Heart left ventricle (tissue), 16 donors: ENCODE measurements around the gene ARL13A. TPM values are rescaled to one million over a fixed set of nuclear protein-coding genes. Genes with fewer than 3 reads are reported as not detected.

Source experiments
- ATAC-seq, 4 donors: fragments of 200-7000 bp; cut with Tn5 transposase; one replicate each; pipeline ENCODE4 v1.9.1; 2020 to 2022; ENCODE audit warnings: moderate library complexity in 4 of 4, mild to moderate bottlenecking in 3 of 4, moderate number of reproducible peaks in 1 of 4
- DNase-seq, 5 donors: peaks; one replicate each; pipeline ENCODE4 v3.0.0-alpha.2; 2020
- H3K27ac ChIP-seq, 12 donors: fragments of 200-600 bp; sonication (generic) in 4 of 12; one replicate each; pipeline versions ENCODE4 v1.5.0 to v1.8.0; 2016 to 2022; ENCODE audit warnings: mild to moderate bottlenecking in 2 of 12
- H3K27me3 ChIP-seq, 9 donors: fragments of 200-600 bp; sonication (generic) in 2 of 9; one replicate each; pipeline versions ENCODE4 v1.5.1 to v1.8.0; 2016 to 2022; ENCODE audit warnings: mild to moderate bottlenecking in 3 of 9
- H3K36me3 ChIP-seq, 9 donors: fragments of 200-600 bp; sonication (generic) in 2 of 9; one replicate each; pipeline versions ENCODE4 v1.5.0 to v1.8.0; 2018 to 2022; ENCODE audit warnings: mild to moderate bottlenecking in 2 of 9
- H3K4me1 ChIP-seq, 12 donors: fragments of 200-600 bp; sonication (generic) in 4 of 12; one replicate each; pipeline versions ENCODE4 v1.5.0 to v1.8.0; 2016 to 2022; ENCODE audit warnings: mild to moderate bottlenecking in 3 of 12
- H3K4me3 ChIP-seq, 12 donors: fragments of 200-600 bp; sonication (generic) in 4 of 12; one replicate each; pipeline versions ENCODE4 v1.5.0 to v1.8.0; 2017 to 2022; ENCODE audit warnings: mild to moderate bottlenecking in 9 of 12, moderate library complexity in 4 of 12
- H3K9me3 ChIP-seq, 12 donors: fragments of 200-600 bp; sonication (generic) in 4 of 12; one replicate each; pipeline versions ENCODE4 v1.5.0 to v1.8.0; 2016 to 2022; ENCODE audit warnings: mild to moderate bottlenecking in 1 of 12
- CTCF ChIP-seq, 12 donors: fragments of 200-600 bp; sonication (generic) in 4 of 12; IDR thresholded peaks; one replicate each; pipeline versions ENCODE4 v1.5.0 to v1.8.0; 2018 to 2022; ENCODE audit warnings: antibody characterized with exemption in 12 of 12, mild to moderate bottlenecking in 5 of 12
- POLR2A ChIP-seq, 2 donors: fragments of 450-650 bp; IDR thresholded peaks; one replicate each; pipeline ENCODE4 v1.6.1; 2017; ENCODE audit warnings: antibody characterized with exemption in 2 of 2, mild to moderate bottlenecking in 2 of 2, moderate library complexity in 2 of 2
- WGBS, 4 donors: extraction: QIAGEN DNeasy Blood & Tissue Kit in 2 of 4; methylation state at CpG; one replicate each; pipeline versions ENCODE4 v1.1.5 to v1.1.7; 2013 to 2018; 5-methylcytosine and 5-hydroxymethylcytosine counted together
- intact Hi-C, 10 donors: fragments of 100-400 bp; cut with DNase I; formaldehyde crosslinking; loops; one replicate each; pipeline versions ENCODE4 v1.11.1 to v1.14.2; 2022
- polyA plus RNA-seq, 2 donors: library from polyadenylated mRNA; stranded (reverse); fragments of 200-250 nt; gene quantifications; one replicate each; pipeline ENCODE4 v1.2.3, GENCODE V29; 2013
- total RNA-seq, 9 donors: library from RNA; depleted of rRNA in 2 of 9; stranded (reverse); fragments of >200 nt in 2 of 9; fragmentation: NEBNext Ultra II Directional in 3 of 9; extraction: Animal tissue kit (Norgen Biotek cat#: 25700) in 3 of 9; gene quantifications; one replicate each; pipeline versions ENCODE4 v1.1.0 to v1.2.4, GENCODE V29; 2016 to 2023
- donor health status: ischemic (EF 13 %, LVEDD 7.1; RV severe dilation, severe dysfunction).
- donor health status: healthy with polysubstance abuse.
- donor health status: DM: no; HTN: yes; CAD: no.
- donor health status: DM: no; HTN: no; CAD: no.
- donor health status: ischemic (EF 25% LVEDD 6.9; RV normal size, moderate dysfunction).
- donor health status: ischemic (EF 25% LVEDD 5.7; RV mildly dilated, moderate dysfunction).
- donor health status: healthy.
- donor health status: DM: yes; HTN: yes; CAD: no.
- donor health status: ischemic (EF 35%, LVEDD 5.7; RV mildly dilated, moderate dysfunction).
- donor health status: nonischemic (EF 11% LVEDD 7.7; RV severe dilation, severe dysfunction).
- donor health status: DM: yes; HTN: yes; CAD: no.
- donor health status: PGD.
- donor health status: ischemic (EF 29% LVEDD 5.4; RV normal size, mild dysfunction).
- donor health status: nonischemic (EF 23%, LVEDD 6.1; RV moderate dilation, normal function).

ARL13A gene
- total and polyA plus RNA-seq, 11 donors = not detected

GRCh38 chrX:100928660-100929613 is 40.6 kb upstream of the ARL13A start, which contains the start of gene XKRX:
Gene XKRX (minus strand): TSS chrX:100928917. CDS start chrX:100928304, 613 bp downstream.
- Histone ChIP-seq H3K27me3 (peaks cover 0 to 55% (median 0%) of the 10 kb centered on the region in 9 donors), H3K9me3 (no peaks in the 10 kb centered on the region), H3K27ac (no peak within 1 kb of the TSS), H3K36me3 (no peaks in the 10 kb centered on the region), H3K4me1 (no peaks in the 10 kb centered on the region), H3K4me3 (peak within 1 kb of the TSS in 11 of 12 donors; percentile 5 to 44 (median 36))
- peak in 1 of 4 donors; percentile 41 for ATAC-seq
- TF ChIP-seq CTCF (IDR thresholded peaks at IDR 0.05) = no peak
- TF ChIP-seq POLR2A (IDR thresholded peaks at IDR 0.05) = no peak
- intact Hi-C loops = no loop called here
- WGBS, 4 donors = 0 to 35% (median 14%) methylated on average over 39 to 51 of the region's 51 CpGs
- DNase-seq = peak in 3 of 5 donors; percentile 10 to 32 (median 16)

- H3K4me3 ChIP-seq = no peak overlapping the region
- no peaks in the 10 kb centered on the region for H3K9me3 ChIP-seq
- no peak for DNase-seq
- H3K36me3 ChIP-seq = no peaks in the 10 kb centered on the region
- H3K27ac ChIP-seq = no peak overlapping the region
- intact Hi-C loops = no loop called here
- ATAC-seq = no peak
- H3K4me1 ChIP-seq = no peaks in the 10 kb centered on the region
- H3K27me3 ChIP-seq = peaks cover 0 to 46% (median 0%) of the 10 kb centered on the region in 9 donors
- 74 to 91% (median 87%) methylated on average over 4 of the region's 4 CpGs for WGBS, 4 donors
- no peak for TF ChIP-seq CTCF (IDR thresholded peaks at IDR 0.05)
- no peak for TF ChIP-seq POLR2A (IDR thresholded peaks at IDR 0.05)
Observed at GRCh38 chrX:100931218-100931924, 38.1 kb upstream of the ARL13A start.

- H3K4me3 ChIP-seq = no peak overlapping the region
- WGBS, 4 donors = 69 to 92% (median 77%) methylated on average over 3 of the region's 3 CpGs
- no peak overlapping the region for H3K27ac ChIP-seq
- H3K36me3 ChIP-seq = no peaks in the 10 kb centered on the region
- H3K4me1 ChIP-seq = no peaks in the 10 kb centered on the region
- no peaks in the 10 kb centered on the region for H3K9me3 ChIP-seq
- peaks cover 0 to 46% (median 0%) of the 10 kb centered on the region in 9 donors for H3K27me3 ChIP-seq
- intact Hi-C loops = no loop called here
- ATAC-seq (no peak), DNase-seq (no peak)
- TF ChIP-seq CTCF (IDR thresholded peaks at IDR 0.05) (no peak), POLR2A (IDR thresholded peaks at IDR 0.05) (no peak)
Observed at GRCh38 chrX:100931925-100932285, 37.6 kb upstream of the ARL13A start.

GRCh38 chrX:100935767-100936166 is 33.7 kb upstream of the ARL13A start:
- peaks cover 0 to 20% (median 0%) of the 10 kb centered on the region in 9 donors for H3K27me3 ChIP-seq
- 48 to 84% (median 69%) methylated on average over 2 of the region's 2 CpGs for WGBS, 4 donors
- no peak for TF ChIP-seq CTCF (IDR thresholded peaks at IDR 0.05)
- TF ChIP-seq POLR2A (IDR thresholded peaks at IDR 0.05) = no peak
- no peak overlapping the region for H3K27ac ChIP-seq
- ATAC-seq = no peak
- H3K9me3 ChIP-seq = no peaks in the 10 kb centered on the region
- H3K4me1 ChIP-seq = no peaks in the 10 kb centered on the region
- H3K4me3 ChIP-seq = no peak overlapping the region
- intact Hi-C loops = no loop called here
- no peak for DNase-seq
- H3K36me3 ChIP-seq = no peaks in the 10 kb centered on the region
